ENCODE data around the gene L3MBTL3.

The L3MBTL3 gene

DNA sequence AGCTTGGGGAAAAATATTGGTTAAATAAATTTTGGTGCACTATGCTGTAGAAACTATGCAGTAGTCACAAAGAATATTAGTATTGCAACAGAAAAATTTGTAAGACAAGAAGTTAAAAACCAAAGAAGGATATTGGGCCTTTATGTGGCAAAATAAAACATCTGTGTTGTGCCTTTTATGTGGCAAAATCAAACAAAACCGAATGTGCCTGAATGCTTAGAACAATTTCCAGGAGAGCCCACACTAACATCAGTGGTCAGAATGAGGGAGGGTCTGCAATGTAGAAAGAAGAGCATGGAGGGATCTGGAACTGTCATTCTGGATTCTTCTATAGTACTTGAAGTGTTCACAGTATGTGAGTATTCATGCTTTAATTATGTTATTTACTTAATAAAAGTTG, 75.2 kb downstream of the L3MBTL3 start:
- Histone ChIP-seq H3K4me2 (no peak overlapping the region), H3K4me3 (IDR thresholded peaks at IDR 0.05; ENCODE audit: insufficient read depth, low read depth, low read length) (no peak overlapping the region), H3K27ac (no peak overlapping the region), H2AFZ (ENCODE audit: low read depth) (no peak overlapping the region), H3K79me2 (ENCODE audit: insufficient read depth, low read depth) (no peaks in the 10 kb centered on the region), H3K36me3 (ENCODE audit: insufficient read depth) (no peaks in the 10 kb centered on the region), H4K20me1 (ENCODE audit: insufficient read depth) (no peaks in the 10 kb centered on the region), H3K4me1 (ENCODE audit: low read depth, poor library complexity, severe bottlenecking) (peaks cover 5% of the 10 kb centered on the region), H3K9ac (no peak overlapping the region), H3K27me3 (ENCODE audit: insufficient read depth, low read depth) (no peaks in the 10 kb centered on the region)
- no peak for TF ChIP-seq CTCF (conservative IDR thresholded peaks at IDR 0.05; ENCODE audit: low read depth, low read length)

DNA sequence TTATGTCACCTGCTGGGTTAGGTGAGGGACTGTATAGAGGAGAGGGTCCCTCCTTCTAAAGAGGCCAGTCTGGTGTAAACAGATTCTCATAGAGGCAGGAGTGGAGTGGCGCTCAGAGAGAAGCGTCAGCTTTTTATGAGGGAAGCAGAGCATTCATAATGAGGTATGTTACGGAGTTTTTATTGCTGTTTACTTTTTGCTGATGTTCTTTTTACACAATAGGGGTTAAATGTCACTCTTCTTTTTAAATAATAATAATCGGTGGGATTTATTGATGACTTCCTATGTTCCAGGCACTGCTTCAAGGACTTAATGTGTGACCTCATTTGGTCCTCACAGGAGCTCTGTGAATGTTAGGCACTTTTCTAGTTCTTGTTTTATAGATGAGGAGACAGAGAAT, 79.9 kb downstream of the L3MBTL3 start:
- Histone ChIP-seq H4K20me1 (ENCODE audit: insufficient read depth) (no peaks in the 10 kb centered on the region), H3K27me3 (ENCODE audit: insufficient read depth, low read depth) (no peaks in the 10 kb centered on the region), H3K4me3 (IDR thresholded peaks at IDR 0.05; ENCODE audit: insufficient read depth, low read depth, low read length) (no peak overlapping the region), H3K9ac (no peak overlapping the region), H3K27ac (no peak overlapping the region), H2AFZ (ENCODE audit: low read depth) (no peak overlapping the region), H3K4me2 (no peak overlapping the region), H3K4me1 (ENCODE audit: low read depth, poor library complexity, severe bottlenecking) (peaks cover 5% of the 10 kb centered on the region), H3K36me3 (ENCODE audit: insufficient read depth) (no peaks in the 10 kb centered on the region), H3K79me2 (ENCODE audit: insufficient read depth, low read depth) (no peaks in the 10 kb centered on the region)
- TF ChIP-seq CTCF (conservative IDR thresholded peaks at IDR 0.05; ENCODE audit: low read depth, low read length) = no peak

DNA sequence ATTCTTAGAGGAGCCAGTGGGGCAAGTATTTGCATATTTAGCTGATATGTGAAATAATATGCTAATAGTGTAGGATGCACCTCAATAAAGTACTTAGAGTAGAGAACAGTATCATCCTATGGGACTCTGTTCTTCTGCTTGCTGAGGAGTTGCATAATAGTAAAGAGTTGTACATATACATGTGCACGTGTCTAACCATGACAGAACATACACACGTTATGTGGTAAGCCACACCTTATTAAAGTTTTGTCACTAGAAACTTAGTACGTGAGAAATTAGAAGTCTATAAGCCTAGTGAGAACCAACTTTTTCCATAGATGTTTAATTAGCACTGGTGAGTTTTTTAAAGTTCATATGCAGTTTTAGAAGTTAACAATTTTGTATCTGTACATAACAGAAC, 80.7 kb downstream of the L3MBTL3 start:
- TF ChIP-seq CTCF (conservative IDR thresholded peaks at IDR 0.05; ENCODE audit: low read depth, low read length) = no peak
- Histone ChIP-seq H3K4me1 (ENCODE audit: low read depth, poor library complexity, severe bottlenecking) (peaks cover 5% of the 10 kb centered on the region), H3K27ac (no peak overlapping the region), H3K79me2 (ENCODE audit: insufficient read depth, low read depth) (no peaks in the 10 kb centered on the region), H3K4me3 (IDR thresholded peaks at IDR 0.05; ENCODE audit: insufficient read depth, low read depth, low read length) (no peak overlapping the region), H3K9ac (no peak overlapping the region), H3K27me3 (ENCODE audit: insufficient read depth, low read depth) (no peaks in the 10 kb centered on the region), H3K4me2 (no peak overlapping the region), H4K20me1 (ENCODE audit: insufficient read depth) (no peaks in the 10 kb centered on the region), H2AFZ (ENCODE audit: low read depth) (no peak overlapping the region), H3K36me3 (ENCODE audit: insufficient read depth) (no peaks in the 10 kb centered on the region)

GRCh38 chr6:130105996-130106704, 87.8 kb downstream of the L3MBTL3 start:
- H3K4me2 ChIP-seq = no peak overlapping the region
- H2AFZ ChIP-seq (ENCODE audit: low read depth) = no peak overlapping the region
- no peak overlapping the region for H3K27ac ChIP-seq
- no peaks in the 10 kb centered on the region for H3K27me3 ChIP-seq (ENCODE audit: insufficient read depth, low read depth)
- no peak overlapping the region for H3K9ac ChIP-seq
- H3K4me1 ChIP-seq (ENCODE audit: low read depth, poor library complexity, severe bottlenecking) = no peaks in the 10 kb centered on the region
- no peaks in the 10 kb centered on the region for H3K36me3 ChIP-seq (ENCODE audit: insufficient read depth)
- no peak for TF ChIP-seq CTCF (conservative IDR thresholded peaks at IDR 0.05; ENCODE audit: low read depth, low read length)
- no peak overlapping the region for H3K4me3 ChIP-seq (IDR thresholded peaks at IDR 0.05; ENCODE audit: insufficient read depth, low read depth, low read length)
- no peaks in the 10 kb centered on the region for H3K79me2 ChIP-seq (ENCODE audit: insufficient read depth, low read depth)
- no peaks in the 10 kb centered on the region for H4K20me1 ChIP-seq (ENCODE audit: insufficient read depth)
